Neural cell (in vitro differentiated cells): Measurements from ENCODE around the gene MPZL1. TPM values are rescaled to one million over a fixed set of nuclear protein-coding genes. Genes with fewer than 3 reads are reported as not detected.

ENCODE experiments used
- H2AFZ ChIP-seq: fragments of 200-600, 300-800 bp; sonication (generic), shearing (Covaris generic); 2 replicates; pipeline ENCODE4 v1.6.0; 2014; ENCODE audit warnings: low read depth, mild to moderate bottlenecking, antibody characterized with exemption, low read length, moderate library complexity
- H3F3A ChIP-seq: fragments of 200-600 bp; shearing (Covaris generic); 2 replicates; pipeline ENCODE4 v1.6.1; 2016; ENCODE audit warnings: mild to moderate bottlenecking, moderate library complexity, mixed read lengths, antibody characterized with exemption, low read length; ENCODE audit not compliant: insufficient read depth, poor library complexity, severe bottlenecking
- H3K27ac ChIP-seq: fragments of 200-600, 300-800 bp; sonication (generic), shearing (Covaris generic); 2 replicates; pipeline ENCODE4 v1.5.1; 2014; ENCODE audit warnings: mild to moderate bottlenecking, low read length, moderate library complexity
- H3K27me3 ChIP-seq: fragments of 300-800, 200-600 bp; sonication (generic), shearing (Covaris generic); 2 replicates; pipeline ENCODE4 v1.6.0; 2014; ENCODE audit warnings: mild to moderate bottlenecking, low read depth, low read length, moderate library complexity; ENCODE audit not compliant: insufficient read depth
- H3K36me3 ChIP-seq: fragments of 300-800, 200-600 bp; sonication (generic), shearing (Covaris generic); 2 replicates; pipeline ENCODE4 v1.5.1; 2014; ENCODE audit warnings: mild to moderate bottlenecking, antibody characterized with exemption, low read length, moderate library complexity; ENCODE audit not compliant: insufficient read depth
- H3K4me2 ChIP-seq: fragments of 300-800, 200-600 bp; sonication (generic), shearing (Covaris generic); 2 replicates; pipeline ENCODE4 v1.6.0; 2014; ENCODE audit warnings: mild to moderate bottlenecking, low read length
- H3K4me3 ChIP-seq: fragments of 300-800, 200-600 bp; sonication (generic), shearing (Covaris generic); 2 replicates; pipeline ENCODE4 v1.5.1; 2014; ENCODE audit warnings: mild to moderate bottlenecking, low read length, moderate library complexity
- H3K79me2 ChIP-seq: fragments of 200-600 bp; shearing (Covaris generic); replicated peaks from 2 replicates; pipeline ENCODE4 v1.6.0; 2014; ENCODE audit warnings: mild to moderate bottlenecking, low read length, moderate library complexity; ENCODE audit not compliant: insufficient read depth
- H3K9ac ChIP-seq: fragments of 300-800, 200-600 bp; sonication (generic), shearing (Covaris generic); 2 replicates; pipeline ENCODE4 v1.6.1; 2016; ENCODE audit warnings: mild to moderate bottlenecking, low read length, mixed read lengths
- H3K9me2 ChIP-seq: fragments of 200-600 bp; shearing (Covaris generic); 2 replicates; pipeline ENCODE4 v1.6.1; 2016; ENCODE audit warnings: mild to moderate bottlenecking, low read length, mixed read lengths; ENCODE audit not compliant: insufficient read depth
- H3K9me3 ChIP-seq: fragments of 200-600, 300-800 bp; sonication (generic), shearing (Covaris generic); 2 replicates; pipeline ENCODE4 v1.6.1; 2016; ENCODE audit warnings: mild to moderate bottlenecking, mixed run types, low read length, moderate library complexity, mixed read lengths
- H4K20me1 ChIP-seq: fragments of 200-600 bp; shearing (Covaris generic); 2 replicates; pipeline ENCODE4 v1.6.1; 2016; ENCODE audit warnings: mild to moderate bottlenecking, mixed run types; ENCODE audit not compliant: insufficient read depth
- EP300 ChIP-seq: fragments of 450-650 bp; conservative IDR thresholded peaks from 2 replicates; pipeline ENCODE4 v1.6.1; 2014; ENCODE audit warnings: antibody characterized with exemption, mild to moderate bottlenecking, moderate library complexity; ENCODE audit not compliant: poor library complexity, severe bottlenecking
- EZH2 ChIP-seq: fragments of 200-600, 300-800 bp; shearing (Covaris generic), sonication (generic); IDR thresholded peaks from 2 replicates; pipeline ENCODE4 v1.6.1; 2014; ENCODE audit warnings: antibody characterized with exemption, low read length, borderline replicate concordance, mild to moderate bottlenecking; ENCODE audit not compliant: insufficient read depth, poor library complexity, severe bottlenecking
- MXI1 ChIP-seq: fragments of 450-650 bp; conservative IDR thresholded peaks from 2 replicates; pipeline ENCODE4 v1.6.1; 2014; ENCODE audit warnings: antibody characterized with exemption, mild to moderate bottlenecking; ENCODE audit not compliant: poor library complexity, severe bottlenecking
- POLR2AphosphoS5 ChIP-seq: IDR thresholded peaks from 2 replicates; pipeline ENCODE4 v1.6.1; 2012
- RAD21 ChIP-seq: fragments of 450-650 bp; conservative IDR thresholded peaks from 2 replicates; pipeline ENCODE4 v1.6.1; 2014; ENCODE audit warnings: antibody characterized with exemption, mild to moderate bottlenecking, moderate library complexity
- SMC3 ChIP-seq: fragments of 450-650 bp; conservative IDR thresholded peaks from 2 replicates; pipeline ENCODE4 v1.6.1; 2014; ENCODE audit warnings: antibody characterized with exemption, mild to moderate bottlenecking, moderate library complexity; ENCODE audit not compliant: poor library complexity
- TAF1 ChIP-seq: IDR thresholded peaks from 2 replicates; pipeline ENCODE4 v1.6.1; 2012; ENCODE audit warnings: low read depth
- polyA plus RNA-seq: library from polyadenylated mRNA; depleted of rRNA; stranded (reverse); fragments of >200 nt; gene quantifications from 2 replicates; pipeline ENCODE4 v1.2.3, GENCODE V29; 2014
- TF ChIP-seq, protein P1 (sequence below): fragments of 450-650 bp; IDR thresholded peaks from 2 replicates; pipeline ENCODE4 v1.5.1; 2014; ENCODE audit warnings: antibody characterized with exemption, mild to moderate bottlenecking, moderate library complexity; ENCODE audit not compliant: poor library complexity, severe bottlenecking
- TF ChIP-seq, protein P2 (sequence below): IDR thresholded peaks from 2 replicates; pipeline ENCODE4 v1.6.1; 2012; ENCODE audit warnings: borderline replicate concordance

MPZL1 gene
- polyA plus RNA-seq, 1 donor from 2014 or later = 167 TPM

- Histone ChIP-seq H4K20me1 (no peaks in the 10 kb centered on the region), H3F3A (no peaks in the 10 kb centered on the region)
Observed at GRCh38 chr1:167744901-167745300, 23.1 kb downstream of the MPZL1 start.

GRCh38 chr1:167746013-167746672 is 24.4 kb downstream of the MPZL1 start:
- H2AFZ ChIP-seq = no peak overlapping the region
- no peak overlapping the region for H3K4me3 ChIP-seq
- H3K27ac ChIP-seq = no peak overlapping the region
- H3K79me2 ChIP-seq = peaks cover 13% of the 10 kb centered on the region
- H4K20me1 ChIP-seq = no peaks in the 10 kb centered on the region
- no peak overlapping the region for H3K9ac ChIP-seq
- no peaks in the 10 kb centered on the region for H3K9me3 ChIP-seq
- H3F3A ChIP-seq = no peaks in the 10 kb centered on the region
- TF ChIP-seq EZH2 = no peak
- TF ChIP-seq, protein P1, sequence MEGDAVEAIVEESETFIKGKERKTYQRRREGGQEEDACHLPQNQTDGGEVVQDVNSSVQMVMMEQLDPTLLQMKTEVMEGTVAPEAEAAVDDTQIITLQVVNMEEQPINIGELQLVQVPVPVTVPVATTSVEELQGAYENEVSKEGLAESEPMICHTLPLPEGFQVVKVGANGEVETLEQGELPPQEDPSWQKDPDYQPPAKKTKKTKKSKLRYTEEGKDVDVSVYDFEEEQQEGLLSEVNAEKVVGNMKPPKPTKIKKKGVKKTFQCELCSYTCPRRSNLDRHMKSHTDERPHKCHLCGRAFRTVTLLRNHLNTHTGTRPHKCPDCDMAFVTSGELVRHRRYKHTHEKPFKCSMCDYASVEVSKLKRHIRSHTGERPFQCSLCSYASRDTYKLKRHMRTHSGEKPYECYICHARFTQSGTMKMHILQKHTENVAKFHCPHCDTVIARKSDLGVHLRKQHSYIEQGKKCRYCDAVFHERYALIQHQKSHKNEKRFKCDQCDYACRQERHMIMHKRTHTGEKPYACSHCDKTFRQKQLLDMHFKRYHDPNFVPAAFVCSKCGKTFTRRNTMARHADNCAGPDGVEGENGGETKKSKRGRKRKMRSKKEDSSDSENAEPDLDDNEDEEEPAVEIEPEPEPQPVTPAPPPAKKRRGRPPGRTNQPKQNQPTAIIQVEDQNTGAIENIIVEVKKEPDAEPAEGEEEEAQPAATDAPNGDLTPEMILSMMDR = no peak
- TF ChIP-seq TAF1 = no peak
- TF ChIP-seq MXI1 = no peak
- TF ChIP-seq POLR2AphosphoS5 = no peak
- TF ChIP-seq SMC3 = no peak
- TF ChIP-seq RAD21 = no peak
- no peak for TF ChIP-seq EP300
- TF ChIP-seq, protein P2, sequence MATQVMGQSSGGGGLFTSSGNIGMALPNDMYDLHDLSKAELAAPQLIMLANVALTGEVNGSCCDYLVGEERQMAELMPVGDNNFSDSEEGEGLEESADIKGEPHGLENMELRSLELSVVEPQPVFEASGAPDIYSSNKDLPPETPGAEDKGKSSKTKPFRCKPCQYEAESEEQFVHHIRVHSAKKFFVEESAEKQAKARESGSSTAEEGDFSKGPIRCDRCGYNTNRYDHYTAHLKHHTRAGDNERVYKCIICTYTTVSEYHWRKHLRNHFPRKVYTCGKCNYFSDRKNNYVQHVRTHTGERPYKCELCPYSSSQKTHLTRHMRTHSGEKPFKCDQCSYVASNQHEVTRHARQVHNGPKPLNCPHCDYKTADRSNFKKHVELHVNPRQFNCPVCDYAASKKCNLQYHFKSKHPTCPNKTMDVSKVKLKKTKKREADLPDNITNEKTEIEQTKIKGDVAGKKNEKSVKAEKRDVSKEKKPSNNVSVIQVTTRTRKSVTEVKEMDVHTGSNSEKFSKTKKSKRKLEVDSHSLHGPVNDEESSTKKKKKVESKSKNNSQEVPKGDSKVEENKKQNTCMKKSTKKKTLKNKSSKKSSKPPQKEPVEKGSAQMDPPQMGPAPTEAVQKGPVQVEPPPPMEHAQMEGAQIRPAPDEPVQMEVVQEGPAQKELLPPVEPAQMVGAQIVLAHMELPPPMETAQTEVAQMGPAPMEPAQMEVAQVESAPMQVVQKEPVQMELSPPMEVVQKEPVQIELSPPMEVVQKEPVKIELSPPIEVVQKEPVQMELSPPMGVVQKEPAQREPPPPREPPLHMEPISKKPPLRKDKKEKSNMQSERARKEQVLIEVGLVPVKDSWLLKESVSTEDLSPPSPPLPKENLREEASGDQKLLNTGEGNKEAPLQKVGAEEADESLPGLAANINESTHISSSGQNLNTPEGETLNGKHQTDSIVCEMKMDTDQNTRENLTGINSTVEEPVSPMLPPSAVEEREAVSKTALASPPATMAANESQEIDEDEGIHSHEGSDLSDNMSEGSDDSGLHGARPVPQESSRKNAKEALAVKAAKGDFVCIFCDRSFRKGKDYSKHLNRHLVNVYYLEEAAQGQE = no peak
- no peak overlapping the region for H3K4me2 ChIP-seq
- H3K9me2 ChIP-seq = no peaks in the 10 kb centered on the region
- H3K36me3 ChIP-seq = no peaks in the 10 kb centered on the region
- H3K27me3 ChIP-seq = no peaks in the 10 kb centered on the region

More at GRCh38 chr1:167744901-167745300, 23.1 kb downstream of the MPZL1 start:
- Histone ChIP-seq H2AFZ (no peak overlapping the region), H3K36me3 (no peaks in the 10 kb centered on the region), H3K4me2 (no peak overlapping the region), H3K79me2 (peaks cover 13% of the 10 kb centered on the region), H3K9me2 (no peaks in the 10 kb centered on the region), H3K9ac (no peak overlapping the region), H3K4me3 (no peak overlapping the region), H3K9me3 (no peaks in the 10 kb centered on the region), H3K27me3 (no peaks in the 10 kb centered on the region), H3K27ac (no peak overlapping the region)
- TF ChIP-seq, protein P2 = no peak
- TF ChIP-seq, protein P1 = no peak
- TF ChIP-seq SMC3 = no peak
- no peak for TF ChIP-seq POLR2AphosphoS5
